ENCODE results near the gene ITGAX. TPM values are rescaled to one million over a fixed set of nuclear protein-coding genes. Genes with fewer than 3 reads are reported as not detected.

The ITGAX gene
- 1.2 and 3.4 TPM in 2 replicates for total RNA-seq

DNA sequence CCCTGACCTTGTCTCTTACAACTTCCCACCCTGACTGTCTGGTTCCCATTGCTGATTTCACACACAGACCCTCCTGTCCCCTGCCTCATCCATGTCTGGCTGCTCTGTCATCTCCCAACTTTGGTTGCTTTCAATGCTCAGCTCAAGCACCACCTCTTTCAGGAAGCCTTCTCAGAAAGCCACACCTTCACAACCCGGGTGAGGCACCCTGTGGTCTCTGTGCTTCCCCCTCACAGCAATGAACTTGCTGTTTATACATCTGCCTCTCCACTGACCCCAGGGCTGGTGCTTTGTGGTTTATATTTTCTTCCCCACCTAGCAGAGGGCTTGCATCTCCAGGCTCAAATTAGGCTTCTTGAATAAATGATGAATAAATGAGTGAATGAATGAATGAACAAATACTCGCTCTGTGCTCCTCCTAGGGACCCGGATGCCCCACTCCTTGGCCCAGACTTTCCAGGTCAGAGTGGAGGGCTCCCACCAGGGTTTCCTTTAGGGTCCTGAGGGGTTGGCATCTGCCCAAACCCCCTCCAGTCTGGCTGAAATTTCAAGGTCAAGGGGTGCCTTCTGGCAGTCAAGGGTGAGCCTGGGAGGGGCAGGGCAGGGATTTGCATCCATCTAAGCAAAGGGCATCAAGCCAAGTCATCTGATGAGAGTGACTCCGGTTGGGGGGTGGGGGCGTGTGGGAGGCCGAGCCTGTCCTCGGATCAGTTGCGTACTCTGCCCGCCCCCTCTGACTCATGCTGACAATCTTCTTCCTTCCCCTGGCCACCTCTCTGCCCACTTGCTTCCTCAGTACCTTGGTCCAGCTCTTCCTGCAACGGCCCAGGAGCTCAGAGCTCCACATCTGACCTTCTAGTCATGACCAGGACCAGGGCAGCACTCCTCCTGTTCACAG, at the start of gene ITGAX:
Gene ITGAX (plus strand): TSS at position 783 of the 898 bp plus-strand sequence. CDS start 79 bp downstream, at position 862.

DNA sequence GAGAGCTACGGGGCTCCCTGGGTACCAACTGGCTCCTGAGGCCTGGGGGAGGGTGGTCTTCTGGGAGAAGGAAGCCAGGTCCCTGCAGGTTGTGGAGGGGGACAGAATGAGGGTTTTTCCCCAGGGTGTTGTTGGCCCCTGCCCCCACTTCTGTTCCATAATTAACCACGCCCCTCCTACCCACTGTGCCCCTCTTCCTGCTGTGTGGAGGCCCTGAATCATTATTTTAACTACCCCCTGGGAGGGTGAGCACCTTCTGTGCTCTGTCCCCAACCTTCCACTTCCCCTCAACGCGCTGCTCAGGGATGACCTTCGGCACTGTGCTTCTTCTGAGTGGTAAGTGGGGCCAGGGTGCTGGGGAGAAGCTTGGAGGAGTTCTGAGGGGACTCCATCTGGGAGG, 38.1 kb downstream of the ITGAX start, which contains the start of gene ITGAD:
Gene ITGAD (plus strand): TSS at position 280 of the 400 bp plus-strand sequence. CDS start 26 bp downstream, at position 306.

DNA sequence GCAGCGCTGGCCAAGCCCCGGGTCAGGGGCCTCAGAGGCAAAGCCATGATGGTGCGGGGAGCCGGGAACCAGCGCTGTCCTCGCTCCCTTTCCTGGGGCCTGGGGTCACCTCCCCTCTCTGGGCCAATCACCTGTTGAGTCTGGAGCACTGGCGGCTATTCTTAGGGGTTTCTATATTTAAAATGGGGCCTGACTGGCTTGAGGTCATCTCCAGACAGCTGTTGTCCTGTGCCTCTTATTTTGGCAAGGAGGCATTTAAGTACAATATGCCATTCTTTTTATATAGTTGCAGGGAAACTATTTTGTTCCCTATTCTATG, 73.3 kb downstream of the ITGAX start, which contains the start of gene COX6A2:
Gene COX6A2 (minus strand): TSS at position 82 of the 319 bp plus-strand sequence. CDS start 35 bp downstream, at position 47.

Other genes starting within 250 kb of the ITGAX start
- gene BCKDK, start 246.8 kb upstream of the ITGAX start, total RNA-seq: 16.9 and 18.6 TPM in 2 replicates
- gene KAT8, start 237.5 kb upstream of the ITGAX start, total RNA-seq: 33.6 and 37.0 TPM in 2 replicates
- not detected in 2 replicates for gene PRSS8, start 219.4 kb upstream of the ITGAX start, total RNA-seq
- gene PRSS36, start 205.1 kb upstream of the ITGAX start, total RNA-seq: 0.33 and 0.75 TPM in 2 replicates
- gene FUS, start 175.0 kb upstream of the ITGAX start, total RNA-seq: 79.6 and 121 TPM in 2 replicates
- gene PYCARD, start 152.4 kb upstream of the ITGAX start, total RNA-seq: 57.3 and 76.4 TPM in 2 replicates
- gene TRIM72, start 141.1 kb upstream of the ITGAX start, total RNA-seq: under 0.01 TPM in 1 of 2 replicates, not detected in the other
- not detected in 2 replicates for gene PYDC1, start 138.0 kb upstream of the ITGAX start, total RNA-seq
- gene ITGAM, start 95.2 kb upstream of the ITGAX start, total RNA-seq: 0.11 TPM in 1 of 2 replicates, not detected in the other
- gene ITGAD, start 38.2 kb downstream of the ITGAX start, total RNA-seq: not detected in 2 replicates
- not detected in 2 replicates for gene COX6A2, start 73.2 kb downstream of the ITGAX start, total RNA-seq
- gene ZNF843, start 87.6 kb downstream of the ITGAX start, total RNA-seq: 0.11 and 0.12 TPM in 2 replicates
- gene ARMC5, start 104.3 kb downstream of the ITGAX start, total RNA-seq: 7.4 and 7.5 TPM in 2 replicates
- 35.5 and 47.9 TPM in 2 replicates for gene TGFB1I1, start 117.0 kb downstream of the ITGAX start, total RNA-seq
- under 0.01 TPM in 1 of 2 replicates, not detected in the other for gene SLC5A2, start 127.9 kb downstream of the ITGAX start, total RNA-seq
- 55.2 and 80.9 TPM in 2 replicates for gene RUSF1, start 153.2 kb downstream of the ITGAX start, total RNA-seq
- not detected in 2 replicates for gene AHSP, start 172.7 kb downstream of the ITGAX start, total RNA-seq

All from uterine smooth muscle cell (primary cell).